WTC11 (cell line): Measurements from ENCODE around the gene PHLDB2.

Experiments
- ATF1 ChIP-seq: sonication (generic); formaldehyde crosslinking; IDR thresholded peaks from 2 replicates; pipeline ENCODE4 v1.8.1; 2023; ENCODE audit warnings: mild to moderate bottlenecking, moderate library complexity, missing genetic modification reagents
- CREB1 ChIP-seq: sonication (generic); formaldehyde crosslinking; IDR thresholded peaks from 2 replicates; pipeline ENCODE4 v1.8.0; 2023; ENCODE audit warnings: mild to moderate bottlenecking, missing genetic modification reagents
- CTCF ChIP-seq: fragments of 200-600 bp; IDR thresholded peaks from 2 replicates; pipeline ENCODE4 v1.8.0; 2022; ENCODE audit warnings: antibody characterized with exemption
- EMX1 ChIP-seq: fragments of 250-450 bp; sonication (Bioruptor Pico); IDR thresholded peaks from 2 replicates; pipeline ENCODE4 v1.8.0; 2021; ENCODE audit warnings: mild to moderate bottlenecking
- ESRRA ChIP-seq: sonication (generic); formaldehyde crosslinking; IDR thresholded peaks from 2 replicates; pipeline ENCODE4 v1.8.1; 2022; ENCODE audit warnings: mild to moderate bottlenecking, missing genetic modification reagents, borderline replicate concordance
- ETV6 ChIP-seq: sonication (generic); formaldehyde crosslinking; IDR thresholded peaks from 2 replicates; pipeline ENCODE4 v1.8.1; 2022; ENCODE audit warnings: mild to moderate bottlenecking, missing genetic modification reagents
- GABPB1 ChIP-seq: sonication (generic); formaldehyde crosslinking; IDR thresholded peaks from 2 replicates; pipeline ENCODE4 v1.8.1; 2023; ENCODE audit warnings: mild to moderate bottlenecking, missing genetic modification reagents
- HMGA2 ChIP-seq: fragments of 250-450 bp; sonication (Bioruptor Pico); IDR thresholded peaks from 2 replicates; pipeline ENCODE4 v1.4.0; 2021; ENCODE audit warnings: mild to moderate bottlenecking, moderate library complexity
- MLX ChIP-seq: sonication (generic); formaldehyde crosslinking; IDR thresholded peaks from 2 replicates; pipeline ENCODE4 v1.8.1; 2023; ENCODE audit warnings: mild to moderate bottlenecking, missing genetic modification reagents, moderate library complexity
- TEAD4 ChIP-seq: sonication (generic); formaldehyde crosslinking; IDR thresholded peaks from 2 replicates; pipeline ENCODE4 v1.8.0; 2022; ENCODE audit warnings: mild to moderate bottlenecking, missing genetic modification reagents
- ZBTB21 ChIP-seq: sonication (generic); formaldehyde crosslinking; IDR thresholded peaks from 2 replicates; pipeline ENCODE4 v1.8.1; 2023; ENCODE audit warnings: mild to moderate bottlenecking, missing genetic modification reagents, borderline replicate concordance
- ZNF121 ChIP-seq: sonication (generic); formaldehyde crosslinking; IDR thresholded peaks from 2 replicates; pipeline ENCODE4 v1.8.0; 2023; ENCODE audit warnings: missing genetic modification reagents

GRCh38 chr3:111829023-111829422 lies 30.0 kb upstream of the PHLDB2 start:
- TF ChIP-seq CTCF (no peak), ZBTB21 (CRISPR knock-in tag) (no peak), ETV6 (CRISPR knock-in tag) (no peak), CREB1 (CRISPR knock-in tag) (no peak), TEAD4 (CRISPR knock-in tag) (no peak), MLX (CRISPR knock-in tag) (no peak), EMX1 (CRISPR knock-in tag) (no peak), GABPB1 (CRISPR knock-in tag) (no peak), ATF1 (CRISPR knock-in tag) (no peak), HMGA2 (CRISPR knock-in tag) (no peak), ESRRA (no peak), ZNF121 (CRISPR knock-in tag) (no peak)
